H9 (cell line): ENCODE results near the gene CLIP1. TPM values are rescaled to one million over a fixed set of nuclear protein-coding genes. Genes with fewer than 3 reads are reported as not detected.
"Not testable (repeated sequence)": the region's sequence is repeated elsewhere in the genome, so short reads cannot be mapped to it uniquely, and the experiment has no call there.

ENCODE experiments used
- DNase-seq: peaks from one replicate; pipeline ENCODE4 v3.0.0-alpha.2; 2017
- H2AFZ ChIP-seq: one replicate; pipeline ENCODE4 v1.6.1; 2013; ENCODE audit warnings: mild to moderate bottlenecking, low read length, control low read depth, moderate library complexity
- H2AK5ac ChIP-seq: 2 replicates; pipeline ENCODE4 v1.6.1; 2013; ENCODE audit warnings: low read length, control low read depth, mixed read lengths; ENCODE audit not compliant: insufficient read length
- H2BK120ac ChIP-seq: one replicate; pipeline ENCODE4 v1.6.1; 2013; ENCODE audit warnings: low read depth, mild to moderate bottlenecking, low read length, control low read depth, inconsistent platforms; ENCODE audit not compliant: poor library complexity, severe bottlenecking
- H2BK12ac ChIP-seq: 2 replicates; pipeline ENCODE4 v1.6.1; 2013; ENCODE audit warnings: low read length, control low read depth, mixed read lengths, low read depth; ENCODE audit not compliant: insufficient read length
- H2BK15ac ChIP-seq: 2 replicates; pipeline ENCODE4 v1.6.1; 2013; ENCODE audit warnings: low read depth, low read length, control low read depth
- H2BK20ac ChIP-seq: one replicate; pipeline ENCODE4 v1.6.1; 2013; ENCODE audit warnings: low read depth, mild to moderate bottlenecking, low read length, control low read depth, inconsistent platforms; ENCODE audit not compliant: poor library complexity, severe bottlenecking
- H2BK5ac ChIP-seq: 2 replicates; pipeline ENCODE4 v1.6.1; 2013; ENCODE audit warnings: low read length, control low read depth, mixed read lengths; ENCODE audit not compliant: insufficient read length
- H3K14ac ChIP-seq: 2 replicates; pipeline ENCODE4 v1.6.1; 2013; ENCODE audit warnings: low read length, control low read depth; ENCODE audit not compliant: insufficient read depth
- H3K18ac ChIP-seq: 2 replicates; pipeline ENCODE4 v1.6.1; 2013; ENCODE audit warnings: low read depth, mild to moderate bottlenecking, mixed read lengths, low read length, control low read depth; ENCODE audit not compliant: insufficient read length
- H3K23ac ChIP-seq: 2 replicates; pipeline ENCODE4 v1.6.1; 2013; ENCODE audit warnings: low read length, control low read depth, mixed read lengths, low read depth; ENCODE audit not compliant: insufficient read length
- H3K23me2 ChIP-seq: 2 replicates; pipeline ENCODE4 v1.6.1; 2013; ENCODE audit warnings: low read depth, mild to moderate bottlenecking, mixed read lengths, low read length, control low read depth; ENCODE audit not compliant: insufficient read length, poor library complexity, severe bottlenecking
- H3K27ac ChIP-seq: 2 replicates; pipeline ENCODE4 v1.5.1; 2013; ENCODE audit warnings: low read length, control low read depth, mixed read lengths, low read depth; ENCODE audit not compliant: insufficient read length
- H3K27me3 ChIP-seq: 2 replicates; pipeline ENCODE4 v1.6.1; 2013; ENCODE audit warnings: low read length, control low read depth, inconsistent platforms; ENCODE audit not compliant: insufficient read depth
- H3K4ac ChIP-seq: 2 replicates; pipeline ENCODE4 v1.6.1; 2013; ENCODE audit warnings: low read depth, mild to moderate bottlenecking, control low read depth, inconsistent platforms, low read length, moderate library complexity
- H3K4me1 ChIP-seq: 2 replicates; pipeline ENCODE4 v1.6.1; 2013; ENCODE audit warnings: low read length, control low read depth, inconsistent platforms; ENCODE audit not compliant: insufficient read depth
- H3K4me2 ChIP-seq: 2 replicates; pipeline ENCODE4 v1.6.1; 2013; ENCODE audit warnings: low read length, control low read depth, mixed read lengths; ENCODE audit not compliant: insufficient read length, insufficient read depth
- H3K56ac ChIP-seq: 2 replicates; pipeline ENCODE4 v1.6.1; 2013; ENCODE audit warnings: low read depth, mild to moderate bottlenecking, mixed read lengths, low read length, control low read depth; ENCODE audit not compliant: insufficient read length
- H3K79me1 ChIP-seq: 2 replicates; pipeline ENCODE4 v1.6.1; 2013; ENCODE audit warnings: low read depth, mild to moderate bottlenecking, moderate library complexity, low read length, control low read depth, inconsistent platforms; ENCODE audit not compliant: insufficient read depth, poor library complexity, severe bottlenecking
- H3K79me2 ChIP-seq: 2 replicates; pipeline ENCODE4 v1.6.1; 2013; ENCODE audit warnings: low read length, control low read depth, inconsistent platforms; ENCODE audit not compliant: insufficient read depth
- H3K9ac ChIP-seq: 2 replicates; pipeline ENCODE4 v1.6.1; 2013; ENCODE audit warnings: low read length, control low read depth, mixed read lengths; ENCODE audit not compliant: insufficient read length; ENCODE audit errors: extremely low read depth
- H3K9me3 ChIP-seq: one replicate; pipeline ENCODE4 v1.6.1; 2013; ENCODE audit warnings: low read depth, low read length, inconsistent platforms; ENCODE audit not compliant: control insufficient read depth
- H3T11ph ChIP-seq: one replicate; pipeline ENCODE4 v1.6.1; 2013; ENCODE audit warnings: mild to moderate bottlenecking, low read length, control low read depth, inconsistent platforms
- H4K20me1 ChIP-seq: one replicate; pipeline ENCODE4 v1.6.1; 2013; ENCODE audit not compliant: control insufficient read depth, insufficient read length, insufficient read depth
- H4K5ac ChIP-seq: 2 replicates; pipeline ENCODE4 v1.6.1; 2013; ENCODE audit warnings: low read depth, mild to moderate bottlenecking, mixed read lengths, low read length, control low read depth; ENCODE audit not compliant: insufficient read length
- H4K8ac ChIP-seq: replicated peaks from 2 replicates; pipeline ENCODE4 v1.6.1; 2013; ENCODE audit warnings: low read length, control low read depth, mixed read lengths, low read depth; ENCODE audit not compliant: insufficient read length
- H4K91ac ChIP-seq: 2 replicates; pipeline ENCODE4 v1.6.1; 2013; ENCODE audit warnings: low read depth, mild to moderate bottlenecking, moderate library complexity, mixed read lengths, low read length, control low read depth; ENCODE audit not compliant: insufficient read length
- H3K27ac Mint-ChIP-seq, 3 experiments: 2 replicates in 2 of 3; 3 replicates in 1 of 3; pipeline ENCODE4 v1.8.0; 2020 to 2021; ENCODE audit warnings: mixed read lengths in 3 of 3, mild to moderate bottlenecking in 1 of 3, moderate library complexity in 1 of 3
- H3K27me3 Mint-ChIP-seq: 2 replicates; pipeline ENCODE4 v1.8.0; 2021; ENCODE audit warnings: low read depth, mild to moderate bottlenecking, moderate library complexity, mixed read lengths
- H3K36me3 Mint-ChIP-seq, 3 experiments: 2 replicates in 2 of 3; 3 replicates in 1 of 3; pipeline ENCODE4 v1.8.0; 2020 to 2021; ENCODE audit warnings: low read depth in 3 of 3, mixed read lengths in 3 of 3; ENCODE audit not compliant: insufficient read depth in 1 of 3
- H3K4me1 Mint-ChIP-seq, 2 experiments: 2 replicates each; pipeline ENCODE4 v1.8.0; 2020; ENCODE audit warnings: mixed read lengths in 2 of 2
- H3K4me3 Mint-ChIP-seq, 2 experiments: 2 replicates in 1 of 2; 3 replicates in 1 of 2; pipeline ENCODE4 v1.8.0; 2020 to 2021; ENCODE audit warnings: mild to moderate bottlenecking in 2 of 2, mixed read lengths in 2 of 2, moderate library complexity in 1 of 2
- H3K9me3 Mint-ChIP-seq, 2 experiments: 2 replicates in 1 of 2; 3 replicates in 1 of 2; pipeline ENCODE4 v1.8.0; 2020; ENCODE audit warnings: mild to moderate bottlenecking in 2 of 2, mixed read lengths in 2 of 2, moderate library complexity in 1 of 2
- WGBS: extraction: QIAGEN DNeasy Blood & Tissue Kit; methylation state at CpG from one replicate; pipeline ENCODE4 v1.1.7; 2013; ENCODE audit warnings: missing lambda C conversion rate, low lambda C conversion rate, mixed read lengths; ENCODE audit not compliant: insufficient read length; ENCODE audit errors: extremely low coverage; 5-methylcytosine and 5-hydroxymethylcytosine counted together
- total RNA-seq: library from RNA; stranded (reverse); gene quantifications from 2 replicates; pipeline ENCODE4 v1.2.1, GENCODE V29; 2021

Gene CLIP1
- total RNA-seq, 1 experiment from 2014 or later: 23.6 TPM

GRCh38 chr12:122469856-122470255, 47.4 kb upstream of the CLIP1 start:
- not testable (repeated sequence) for H3K9me3 Mint-ChIP-seq, H3K4me1 ChIP-seq, H3K23ac ChIP-seq, H2AFZ ChIP-seq, H3K23me2 ChIP-seq, H2BK12ac ChIP-seq, H3K4me1 Mint-ChIP-seq, H4K5ac ChIP-seq, H3K27ac ChIP-seq, H3K79me1 ChIP-seq, H3K18ac ChIP-seq, H3K27me3 Mint-ChIP-seq, H2BK5ac ChIP-seq, H3K27me3 ChIP-seq, H3K9ac ChIP-seq, H3K14ac ChIP-seq, DNase-seq, H4K91ac ChIP-seq, H3K4ac ChIP-seq, H2BK20ac ChIP-seq, H3K56ac ChIP-seq, H3K4me2 ChIP-seq, H3K9me3 ChIP-seq, H3K79me2 ChIP-seq, H3K4me3 Mint-ChIP-seq, H3T11ph ChIP-seq, H2AK5ac ChIP-seq, H4K20me1 ChIP-seq, H2BK15ac ChIP-seq, H2BK120ac ChIP-seq, H4K8ac ChIP-seq
- Mint-ChIP-seq H3K27ac (peak overlapping the region in 1 of 3 experiments; percentile 55; a peak in 1 of 7 replicates), H3K36me3 (peaks cover 7 to 24% (median 18%) of the 10 kb centered on the region in 3 experiments; a peak in 6 of 7 replicates)
- WGBS: no CpG with 5 or more reads among the region's 6 CpGs
